Fibroblast of villous mesenchyme (primary cell): Measurements from ENCODE around the gene STK33. TPM values are rescaled to one million over a fixed set of nuclear protein-coding genes. Genes with fewer than 3 reads are reported as not detected.

Experiments used
- DNase-seq: peaks from one replicate; pipeline ENCODE4 v3.0.0-alpha.2; 2010; ENCODE audit warnings: low read depth
- H3K4me3 ChIP-seq: 2 replicates; pipeline ENCODE4 v1.5.1; 2011; ENCODE audit warnings: low read depth, mild to moderate bottlenecking, low read length
- CTCF ChIP-seq: IDR thresholded peaks from 2 replicates; pipeline ENCODE4 v1.5.1; 2012; ENCODE audit warnings: low read depth, mild to moderate bottlenecking, low read length; ENCODE audit not compliant: insufficient read depth
- total RNA-seq: library from RNA; depleted of rRNA; stranded (reverse); fragments of >200 nt; gene quantifications from 2 replicates; pipeline ENCODE4 v1.2.3, GENCODE V29; 2012

The STK33 gene
- total RNA-seq, 1 donor, result 5.6 TPM

- no peak for DNase-seq
- TF ChIP-seq CTCF, result no peak
- no peak overlapping the region for H3K4me3 ChIP-seq
Observed at GRCh38 chr11:8361206-8361605, 232.8 kb downstream of the STK33 start.

DNA sequence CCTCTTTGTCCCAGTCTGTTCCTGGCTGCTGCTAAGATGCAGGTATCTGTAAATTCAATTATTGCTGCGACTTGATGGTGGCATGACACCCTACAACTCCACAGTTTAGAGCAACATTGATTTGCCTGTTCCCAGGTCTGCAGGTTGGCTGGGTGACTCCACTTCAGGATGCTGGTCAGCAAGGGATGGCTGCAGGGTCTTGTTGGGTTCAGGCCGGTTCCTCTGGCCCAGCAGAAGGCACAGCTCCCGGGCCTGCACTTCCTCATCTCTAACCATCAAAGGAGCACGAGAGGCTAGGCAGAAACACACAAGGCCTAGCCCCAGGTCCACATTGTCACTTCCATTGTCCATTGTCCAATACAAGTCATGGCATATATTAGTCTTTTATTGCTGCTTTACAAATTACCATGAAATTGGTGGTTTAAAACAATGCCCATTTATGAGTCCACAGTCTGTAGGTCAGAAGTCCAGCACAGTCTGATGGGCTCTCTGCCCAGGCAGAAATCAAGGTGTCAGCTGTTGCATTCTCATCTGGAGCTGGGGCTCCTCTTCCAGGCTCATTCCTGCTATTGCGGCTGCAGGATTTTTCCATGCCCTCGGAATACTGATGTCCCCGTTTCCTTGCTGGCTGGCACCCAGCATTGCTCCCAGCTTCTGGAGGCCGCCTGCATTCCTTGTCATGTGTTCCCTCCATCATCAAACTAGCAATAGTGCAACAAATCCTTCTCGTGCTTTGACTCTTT lies 233.8 kb downstream of the STK33 start:
- no peak for DNase-seq
- H3K4me3 ChIP-seq, result no peak overlapping the region
- no peak for TF ChIP-seq CTCF

DNA sequence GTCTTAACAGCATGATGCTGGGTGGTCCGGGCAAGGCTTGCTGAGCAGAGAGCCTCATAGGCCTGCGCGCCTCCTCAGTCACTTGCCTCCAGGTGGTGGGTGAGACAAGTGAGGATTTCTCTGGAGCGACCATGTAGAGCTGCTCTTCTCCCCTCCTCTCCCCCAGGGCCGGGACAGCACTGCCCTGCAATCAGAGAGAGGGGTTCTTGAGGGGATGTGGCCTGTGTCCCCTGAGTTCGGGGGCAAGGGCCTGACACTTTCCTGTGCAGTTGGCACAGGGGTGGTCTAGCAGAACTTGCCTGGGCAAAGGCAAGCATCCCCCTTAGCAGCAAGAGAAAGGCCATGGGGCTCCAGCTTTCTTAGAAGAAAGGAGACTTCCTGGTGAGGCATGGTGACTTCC lies 234.5 kb downstream of the STK33 start:
- no peak for DNase-seq
- no peak for TF ChIP-seq CTCF
- no peak overlapping the region for H3K4me3 ChIP-seq

DNA sequence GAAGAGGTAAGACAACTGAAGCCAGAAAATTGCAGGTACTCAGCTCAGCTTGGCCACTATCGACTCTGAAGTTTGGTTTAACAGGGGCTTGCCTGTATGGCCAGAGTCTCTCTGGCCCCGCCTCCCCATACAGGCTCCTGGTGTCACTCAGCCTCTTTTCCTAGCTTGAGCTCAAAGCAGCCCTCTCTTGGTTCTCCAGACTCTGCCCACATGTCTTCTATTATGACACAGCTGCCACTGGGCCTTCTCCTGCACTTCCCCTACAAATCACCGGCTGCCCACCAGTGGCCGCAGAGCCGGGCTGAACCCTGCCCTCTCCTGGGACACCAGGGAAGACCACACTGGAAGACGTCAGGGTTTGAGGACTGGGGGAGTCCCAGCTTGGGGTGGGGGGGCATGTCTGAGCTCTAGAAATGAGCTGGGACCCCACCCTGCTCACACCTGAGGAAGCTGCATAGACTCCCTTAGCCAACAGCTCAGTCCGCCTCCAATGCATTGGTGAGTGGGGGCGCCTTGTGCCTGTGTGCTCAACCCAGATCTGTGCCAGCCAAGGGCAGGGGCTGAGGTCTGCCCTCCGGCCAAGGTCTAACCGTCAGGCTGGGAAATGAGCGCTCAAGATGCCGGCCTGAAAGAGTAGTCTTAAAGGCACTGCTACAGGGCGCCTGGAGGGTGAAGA lies 236.0 kb downstream of the STK33 start:
- no peak for TF ChIP-seq CTCF
- H3K4me3 ChIP-seq, result no peak overlapping the region
- no peak for DNase-seq

DNA sequence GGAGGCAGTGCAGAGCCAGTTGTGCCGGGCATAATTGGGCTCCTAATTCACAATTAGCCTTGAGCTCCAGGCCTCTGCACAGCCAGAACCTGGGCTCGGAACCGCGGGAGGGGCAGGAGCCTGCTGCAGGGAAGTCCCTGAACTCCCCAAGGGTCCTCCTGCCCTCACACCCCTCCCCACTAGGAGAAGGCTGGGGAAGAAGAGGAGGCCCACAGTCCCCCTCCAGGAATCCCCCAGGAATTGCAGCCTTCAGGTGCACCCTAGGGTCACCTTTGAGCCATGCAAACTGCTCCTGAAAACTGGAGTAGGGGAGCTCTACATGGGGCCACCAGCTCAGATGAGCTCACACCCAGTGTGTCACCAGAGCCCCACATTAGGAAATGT lies 236.5 kb downstream of the STK33 start:
- TF ChIP-seq CTCF, result no peak
- H3K4me3 ChIP-seq, result no peak overlapping the region
- DNase-seq, result no peak

DNA sequence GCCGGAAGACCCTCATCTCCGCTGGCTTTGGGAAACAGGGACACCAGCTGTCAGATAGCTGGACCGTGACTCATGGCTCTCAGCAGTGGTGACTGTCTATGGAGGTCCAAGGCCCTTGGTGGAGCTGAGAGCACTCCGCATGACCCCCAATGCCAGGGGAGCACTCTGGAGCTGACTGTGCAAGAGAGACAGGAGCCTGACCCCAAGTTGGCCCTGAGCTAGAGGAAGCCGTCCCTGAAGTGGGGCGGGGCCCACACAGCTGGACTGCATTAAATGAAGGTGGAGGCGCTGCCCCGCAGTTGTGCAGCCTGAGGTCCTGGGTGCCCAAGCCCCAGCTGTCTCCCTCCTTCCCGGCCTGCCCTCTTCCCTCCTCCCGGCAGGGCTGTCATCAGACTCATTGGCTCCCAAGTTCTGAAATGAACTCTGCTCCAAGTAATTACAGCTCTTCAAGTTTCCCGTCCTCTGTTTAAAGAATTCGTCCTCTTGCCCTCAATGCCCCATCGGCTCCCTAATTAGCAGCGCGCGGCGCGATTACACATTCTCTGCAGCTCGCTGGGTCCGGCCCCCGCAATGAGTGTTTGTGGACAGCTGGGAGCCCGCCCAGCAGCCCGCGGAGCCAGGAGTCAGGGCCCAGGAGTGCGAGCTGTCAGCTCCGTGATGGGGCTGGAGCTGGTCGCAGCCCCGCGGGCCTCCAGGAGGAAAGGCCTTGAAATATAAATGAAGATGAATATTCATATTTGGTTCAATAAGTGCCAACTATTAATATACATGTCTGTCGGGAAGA lies 237.1 kb downstream of the STK33 start:
- no peak for TF ChIP-seq CTCF
- peak; percentile 7 for DNase-seq
- H3K4me3 ChIP-seq, result no peak overlapping the region
